Loucy (cell line): ENCODE measurements around the gene ANTXR2.

Source experiments
- CTCF ChIP-seq: fragments of 200-600 bp; sonication (generic); conservative IDR thresholded peaks from 2 replicates; pipeline ENCODE4 v1.5.1; 2014; ENCODE audit warnings: mild to moderate bottlenecking, antibody characterized with exemption, low read length
- EZH2phosphoT487 ChIP-seq: fragments of 200-600 bp; IDR thresholded peaks from 2 replicates; pipeline ENCODE4 v1.6.1; 2018; ENCODE audit warnings: antibody characterized with exemption, mild to moderate bottlenecking, moderate library complexity, borderline replicate concordance

- no peak for TF ChIP-seq CTCF
- TF ChIP-seq EZH2phosphoT487: no peak
These were observed 27.2 kb downstream of the ANTXR2 start for GRCh38 chr4:80045786-80046185.
